WTC11 (cell line): ENCODE results near the gene CXCL14. TPM values are rescaled to one million over a fixed set of nuclear protein-coding genes. Genes with fewer than 3 reads are reported as not detected.

Experiments used
- ATAC-seq: fragments of 200-7000 bp; cut with Tn5 transposase; 2 replicates; pipeline ENCODE4 v1.10.0; 2021; ENCODE audit warnings: mild to moderate bottlenecking, moderate library complexity
- CTCF ChIA-PET: fragments of 300-600 bp; sonication (Branson Sonifier 250); formaldehyde crosslinking; loops from one replicate; lab custom pipeline; 2021; ENCODE audit warnings: antibody characterized with exemption; lab: Charles Lee
- POLR2A ChIA-PET: fragments of 350-600 bp; sonication (Branson Sonifier 250); formaldehyde crosslinking; loops from one replicate; lab custom pipeline; 2021; ENCODE audit warnings: antibody characterized with exemption; lab: Charles Lee
- DNase-seq: peaks from one replicate; pipeline ENCODE4 v3.0.0; 2021; ENCODE audit warnings: low spot score
- H3K27ac Mint-ChIP-seq: 2 replicates; pipeline ENCODE4 v1.8.0; 2021; ENCODE audit warnings: mixed read lengths
- H3K27me3 Mint-ChIP-seq: 2 replicates; pipeline ENCODE4 v1.8.0; 2021; ENCODE audit warnings: low read depth, mild to moderate bottlenecking, moderate library complexity, mixed read lengths
- H3K36me3 Mint-ChIP-seq: 2 replicates; pipeline ENCODE4 v1.8.0; 2021; ENCODE audit warnings: mixed read lengths
- H3K4me1 Mint-ChIP-seq: 2 replicates; pipeline ENCODE4 v1.8.0; 2022; ENCODE audit warnings: mixed read lengths
- H3K4me3 Mint-ChIP-seq: 2 replicates; pipeline ENCODE4 v1.8.0; 2021; ENCODE audit warnings: mild to moderate bottlenecking, moderate library complexity, mixed read lengths
- H3K9me3 Mint-ChIP-seq: 2 replicates; pipeline ENCODE4 v1.8.0; 2021; ENCODE audit warnings: mixed read lengths
- ATF2 ChIP-seq: sonication (generic); formaldehyde crosslinking; IDR thresholded peaks from 2 replicates; pipeline ENCODE4 v1.8.1; 2022; ENCODE audit warnings: low read depth, missing genetic modification reagents, borderline replicate concordance
- ATF3 ChIP-seq: sonication (generic); formaldehyde crosslinking; conservative IDR thresholded peaks from 2 replicates; pipeline ENCODE4 v1.8.1; 2022; ENCODE audit warnings: mild to moderate bottlenecking, missing genetic modification reagents
- CTCF ChIP-seq: fragments of 200-600 bp; IDR thresholded peaks from 2 replicates; pipeline ENCODE4 v1.8.0; 2022; ENCODE audit warnings: antibody characterized with exemption
- FOXK1 ChIP-seq: sonication (generic); formaldehyde crosslinking; IDR thresholded peaks from 2 replicates; pipeline ENCODE4 v1.8.0; 2022; ENCODE audit warnings: mild to moderate bottlenecking, moderate library complexity, missing genetic modification reagents
- IRF2 ChIP-seq: sonication (generic); formaldehyde crosslinking; IDR thresholded peaks from 2 replicates; pipeline ENCODE4 v1.8.0; 2022; ENCODE audit warnings: low read depth, missing genetic modification reagents, borderline replicate concordance
- MLX ChIP-seq: sonication (generic); formaldehyde crosslinking; IDR thresholded peaks from 2 replicates; pipeline ENCODE4 v1.8.1; 2023; ENCODE audit warnings: mild to moderate bottlenecking, missing genetic modification reagents, moderate library complexity
- MYBL2 ChIP-seq: sonication (generic); formaldehyde crosslinking; IDR thresholded peaks from 2 replicates; pipeline ENCODE4 v1.8.1; 2023; ENCODE audit warnings: mild to moderate bottlenecking, moderate library complexity, missing genetic modification reagents
- NR1H2 ChIP-seq: sonication (generic); formaldehyde crosslinking; IDR thresholded peaks from 2 replicates; pipeline ENCODE4 v1.9.0; 2021; ENCODE audit warnings: mild to moderate bottlenecking, moderate library complexity, missing genetic modification reagents
- NR3C1 ChIP-seq: sonication (generic); formaldehyde crosslinking; conservative IDR thresholded peaks from 2 replicates; pipeline ENCODE4 v1.8.1; 2023; ENCODE audit warnings: low read depth, mild to moderate bottlenecking, missing genetic modification reagents
- OVOL2 ChIP-seq: fragments of 250-450 bp; sonication (Bioruptor Pico); IDR thresholded peaks from 2 replicates; pipeline ENCODE4 v1.9.0; 2021; ENCODE audit warnings: mild to moderate bottlenecking, borderline replicate concordance
- SMAD3 ChIP-seq: sonication (generic); formaldehyde crosslinking; IDR thresholded peaks from 2 replicates; pipeline ENCODE4 v1.8.0; 2022; ENCODE audit warnings: missing genetic modification reagents, mild to moderate bottlenecking, borderline replicate concordance
- SOX15 ChIP-seq: fragments of 250-450 bp; sonication (Bioruptor Pico); IDR thresholded peaks from 2 replicates; pipeline ENCODE4 v1.9.0; 2021; ENCODE audit warnings: mild to moderate bottlenecking
- TCF7 ChIP-seq: sonication (generic); formaldehyde crosslinking; IDR thresholded peaks from 2 replicates; pipeline ENCODE4 v1.8.0; 2022; ENCODE audit warnings: mild to moderate bottlenecking, low read depth, missing genetic modification reagents, moderate library complexity
- ZBTB43 ChIP-seq: sonication (generic); formaldehyde crosslinking; IDR thresholded peaks from 2 replicates; pipeline ENCODE4 v1.8.1; 2023; ENCODE audit warnings: mild to moderate bottlenecking, missing genetic modification reagents
- ZMAT4 ChIP-seq: fragments of 250-450 bp; sonication (Bioruptor Pico); IDR thresholded peaks from 2 replicates; pipeline ENCODE4 v1.9.0; 2021; ENCODE audit warnings: mild to moderate bottlenecking
- ZNF121 ChIP-seq: sonication (generic); formaldehyde crosslinking; IDR thresholded peaks from 2 replicates; pipeline ENCODE4 v1.8.0; 2023; ENCODE audit warnings: missing genetic modification reagents
- ZNF281 ChIP-seq: sonication (generic); formaldehyde crosslinking; IDR thresholded peaks from 2 replicates; pipeline ENCODE4 v1.8.0; 2023; ENCODE audit warnings: mild to moderate bottlenecking, missing genetic modification reagents
- ZNF396 ChIP-seq: fragments of 250-450 bp; sonication (Bioruptor Pico); IDR thresholded peaks from 2 replicates; pipeline ENCODE4 v1.8.0; 2021; ENCODE audit warnings: mild to moderate bottlenecking, moderate library complexity, borderline replicate concordance
- total RNA-seq: library from RNA; stranded (reverse); gene quantifications from 3 replicates; pipeline ENCODE4 v1.2.3, GENCODE V29; 2021

CXCL14 gene
- total RNA-seq, 1 experiment from 2014 or later = 0.87 TPM

- ATAC-seq (no peak), DNase-seq (no peak)
- H3K4me1 Mint-ChIP-seq = peaks cover 32% of the 10 kb centered on the region
- H3K27ac Mint-ChIP-seq = no peak overlapping the region
- POLR2A ChIA-PET = interaction anchor here (0.9 to 1.2 kb wide), 4 partner anchors 13 to 268 kb away, joined by 3 to 4 read pairs (median 4); partner anchors contain the start of gene SLC25A48
- CTCF ChIA-PET = interaction anchor here (0.6 to 13.7 kb wide), 84 partner anchors 8 to 636 kb away, joined by 3 to 324 read pairs (median 5); partner anchors contain the start of genes CXCL14, DCANP1, NEUROG1 and SLC25A48
- peaks cover 13% of the 10 kb centered on the region for H3K27me3 Mint-ChIP-seq
- no peaks in the 10 kb centered on the region for H3K9me3 Mint-ChIP-seq
- no peaks in the 10 kb centered on the region for H3K36me3 Mint-ChIP-seq
- TF ChIP-seq ZMAT4 (CRISPR knock-in tag) = no peak
- TF ChIP-seq ZNF396 (CRISPR knock-in tag) = no peak
- no peak for TF ChIP-seq FOXK1 (CRISPR knock-in tag)
- no peak for TF ChIP-seq MYBL2 (CRISPR knock-in tag)
- no peak for TF ChIP-seq MLX (CRISPR knock-in tag)
- no peak overlapping the region for H3K4me3 Mint-ChIP-seq
Observed at GRCh38 chr5:135566422-135567400, 12.1 kb downstream of the CXCL14 start.

- H3K4me3 Mint-ChIP-seq = no peak overlapping the region
- no peaks in the 10 kb centered on the region for H3K9me3 Mint-ChIP-seq
- DNase-seq = peak; percentile 88
- H3K36me3 Mint-ChIP-seq = no peaks in the 10 kb centered on the region
- H3K27ac Mint-ChIP-seq = no peak overlapping the region
- peaks cover 17% of the 10 kb centered on the region for H3K27me3 Mint-ChIP-seq
- CTCF ChIA-PET = interaction anchor here (0.6 to 13.7 kb wide), 84 partner anchors 8 to 637 kb away, joined by 3 to 324 read pairs (median 5); partner anchors contain the start of genes CXCL14, DCANP1, NEUROG1 and SLC25A48
- peaks cover 37% of the 10 kb centered on the region for H3K4me1 Mint-ChIP-seq
- POLR2A ChIA-PET = interaction anchor here (0.9 to 1.2 kb wide), 4 partner anchors 12 to 269 kb away, joined by 3 to 4 read pairs (median 4); partner anchors contain the start of gene SLC25A48
- ATAC-seq = peak; percentile 64
- TF ChIP-seq SOX15 (CRISPR knock-in tag) (no peak), MLX (CRISPR knock-in tag) (no peak), TCF7 (no peak), IRF2 (CRISPR knock-in tag) (no peak), ZNF281 (CRISPR knock-in tag) (no peak), CTCF (peak; percentile 77; the same call in 1 of the 2 replicates), OVOL2 (CRISPR knock-in tag) (no peak), ZMAT4 (CRISPR knock-in tag) (no peak), ATF3 (CRISPR knock-in tag) (no peak), NR1H2 (no peak), NR3C1 (CRISPR knock-in tag) (no peak), SMAD3 (CRISPR knock-in tag) (no peak), ZNF121 (CRISPR knock-in tag) (no peak), ATF2 (CRISPR knock-in tag) (no peak), ZBTB43 (CRISPR knock-in tag) (no peak)
Observed at GRCh38 chr5:135565725-135566421, 12.9 kb downstream of the CXCL14 start.
